Erythroblast (primary cell): ENCODE results near the gene CAMK2A.

Source experiments
- GATA1 ChIP-seq: IDR thresholded peaks from 2 replicates; pipeline ENCODE4 v1.6.1; 2011; ENCODE audit warnings: low read depth, mild to moderate bottlenecking, control low read depth, low read length, moderate library complexity
- POLR2A ChIP-seq: IDR thresholded peaks from 2 replicates; pipeline ENCODE4 v1.6.1; 2011; ENCODE audit warnings: mild to moderate bottlenecking, low read length

DNA sequence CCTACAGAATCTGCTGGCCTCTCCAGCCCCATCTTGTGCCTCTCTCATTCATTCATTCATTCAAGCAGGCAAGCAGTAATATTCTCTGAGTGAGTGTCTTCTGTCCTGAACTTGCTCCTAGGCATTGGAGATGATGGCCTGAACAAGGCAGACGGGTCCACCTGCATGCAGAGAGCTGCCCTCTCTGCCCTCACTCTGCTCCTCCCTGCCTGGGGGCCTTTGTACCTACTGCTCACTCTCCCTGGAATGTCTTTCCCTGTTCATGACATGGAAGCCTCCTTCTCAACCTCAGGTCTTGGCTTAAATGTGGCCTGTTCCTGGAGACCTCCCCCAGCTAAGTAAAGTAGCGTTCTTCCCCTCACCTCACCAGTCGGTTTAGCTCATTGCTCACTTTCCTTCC is 116.4 kb downstream of the CAMK2A start:
- TF ChIP-seq POLR2A (no peak), GATA1 (no peak)
